MCF 10A (cell line): ENCODE data around the gene ICA1L. TPM values are rescaled to one million over a fixed set of nuclear protein-coding genes. Genes with fewer than 3 reads are reported as not detected.
"Not testable (repeated sequence)": the region's sequence is repeated elsewhere in the genome, so short reads cannot be mapped to it uniquely, and the experiment has no call there.

Source experiments
- BruUV-seq: library from RNA; stranded (reverse); fragments of 400-500 nt; replicated peaks from 2 replicates; lab custom pipeline; 2021; lab: Mats Ljungman, UMichigan
- CTCF ChIA-PET: fragments of 300-600 bp; sonication (Branson Sonifier 250); formaldehyde crosslinking; extraction: SDS; loops from one replicate; lab custom pipeline; 2021; ENCODE audit warnings: antibody characterized with exemption, inconsistent platforms; lab: Yijun Ruan, JAX
- POLR2A ChIA-PET: fragments of 300-600, 350-650 bp; sonication (Branson Sonifier 250); formaldehyde crosslinking; extraction: SDS; loops from one replicate; lab custom pipeline; 2020; ENCODE audit warnings: antibody characterized with exemption, inconsistent platforms; lab: Yijun Ruan, JAX
- DNase-seq: peaks from one replicate; pipeline ENCODE4 v3.0.0-alpha.2; 2018; ENCODE audit not compliant: unreplicated experiment
- H3K27ac Mint-ChIP-seq: one replicate; pipeline ENCODE4 v1.8.0; 2022; ENCODE audit warnings: mild to moderate bottlenecking, low read depth, mixed read lengths; ENCODE audit not compliant: unreplicated experiment
- H3K27me3 Mint-ChIP-seq: one replicate; pipeline ENCODE4 v1.8.0; 2022; ENCODE audit warnings: mixed read lengths; ENCODE audit not compliant: insufficient read depth, unreplicated experiment
- H3K36me3 Mint-ChIP-seq: one replicate; pipeline ENCODE4 v1.8.0; 2022; ENCODE audit warnings: mild to moderate bottlenecking, moderate library complexity, mixed read lengths; ENCODE audit not compliant: insufficient read depth, unreplicated experiment
- H3K4me1 Mint-ChIP-seq: one replicate; pipeline ENCODE4 v1.8.0; 2022; ENCODE audit warnings: mixed read lengths; ENCODE audit not compliant: insufficient read depth, unreplicated experiment
- H3K4me3 Mint-ChIP-seq: one replicate; pipeline ENCODE4 v1.8.0; 2022; ENCODE audit warnings: mild to moderate bottlenecking, moderate library complexity, mixed read lengths; ENCODE audit not compliant: unreplicated experiment
- H3K9me3 Mint-ChIP-seq: one replicate; pipeline ENCODE4 v1.8.0; 2022; ENCODE audit warnings: mixed read lengths; ENCODE audit not compliant: unreplicated experiment
- intact Hi-C: fragments of 100-400 bp; cut with micrococcal nuclease; formaldehyde crosslinking; loops from 2 replicates; pipeline ENCODE4 v1.14.1; 2022
- total RNA-seq: library from RNA; stranded (reverse); gene quantifications from 2 replicates; pipeline ENCODE4 v1.2.3, GENCODE V29; 2022
- TF ChIP-seq, protein P1 (sequence below): fragments of 200-600 bp; IDR thresholded peaks from one replicate; pipeline ENCODE4 v1.8.0; 2022; ENCODE audit warnings: antibody characterized with exemption, mild to moderate bottlenecking; ENCODE audit not compliant: unreplicated experiment

Gene ICA1L
- total RNA-seq, 1 experiment from 2014 or later: 6.5 TPM

DNA sequence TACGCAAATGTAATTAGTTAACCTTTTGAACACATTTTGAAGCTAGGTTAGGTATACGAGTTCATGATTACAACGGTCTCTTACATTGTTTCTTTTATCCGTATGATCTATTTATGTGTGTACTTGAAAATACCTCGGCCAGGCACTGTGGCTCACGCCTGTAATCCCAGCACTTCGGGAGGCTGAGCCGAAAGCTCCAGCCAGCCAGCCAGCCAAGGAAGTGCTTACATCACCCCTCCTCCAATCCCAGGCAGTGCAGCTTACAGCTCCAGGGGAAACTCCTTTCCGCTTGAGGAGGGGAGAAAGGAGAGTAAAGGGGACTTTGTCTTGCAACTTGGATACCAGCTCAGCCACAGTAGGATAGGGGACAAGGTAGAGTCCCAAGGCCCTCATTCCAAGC lies 65.7 kb downstream of the ICA1L start:
- H3K9me3 Mint-ChIP-seq, H3K27me3 Mint-ChIP-seq, H3K27ac Mint-ChIP-seq, DNase-seq, H3K36me3 Mint-ChIP-seq, H3K4me3 Mint-ChIP-seq, BruUV-seq, intact Hi-C loops: not testable (repeated sequence)
- ChIA-PET POLR2A (interaction anchor here (0.6 to 5.2 kb wide), 2 partner anchors 36 to 171 kb away, joined by 4 to 49 read pairs; partner anchors contain the start of gene FAM117B), CTCF (interaction anchor here (0.8 to 2.0 kb wide), 2 partner anchors 51 to 217 kb away, joined by 3 to 5 read pairs; no protein-coding TSS in a partner anchor)
- H3K4me1 Mint-ChIP-seq: peaks cover 35% of the 10 kb centered on the region

DNA sequence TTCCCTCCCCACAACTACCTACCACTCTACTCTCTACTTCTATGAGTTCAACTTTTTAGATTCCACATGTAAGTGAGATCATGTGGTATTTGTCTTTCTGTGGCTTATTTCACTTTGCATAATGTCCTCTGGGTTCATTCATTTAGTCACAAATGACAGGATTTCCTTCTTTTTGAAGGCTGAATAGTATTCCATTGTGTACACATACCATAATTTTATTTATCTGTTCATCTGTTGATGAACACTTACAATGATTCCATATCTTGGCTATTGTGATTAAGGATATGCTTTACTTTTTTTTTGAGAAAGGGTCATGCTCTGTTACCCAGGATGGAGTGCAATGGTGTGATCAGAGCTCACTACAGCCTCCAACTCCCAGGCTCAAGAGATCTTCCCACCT lies 73.6 kb downstream of the ICA1L start:
- TF ChIP-seq, protein P1, sequence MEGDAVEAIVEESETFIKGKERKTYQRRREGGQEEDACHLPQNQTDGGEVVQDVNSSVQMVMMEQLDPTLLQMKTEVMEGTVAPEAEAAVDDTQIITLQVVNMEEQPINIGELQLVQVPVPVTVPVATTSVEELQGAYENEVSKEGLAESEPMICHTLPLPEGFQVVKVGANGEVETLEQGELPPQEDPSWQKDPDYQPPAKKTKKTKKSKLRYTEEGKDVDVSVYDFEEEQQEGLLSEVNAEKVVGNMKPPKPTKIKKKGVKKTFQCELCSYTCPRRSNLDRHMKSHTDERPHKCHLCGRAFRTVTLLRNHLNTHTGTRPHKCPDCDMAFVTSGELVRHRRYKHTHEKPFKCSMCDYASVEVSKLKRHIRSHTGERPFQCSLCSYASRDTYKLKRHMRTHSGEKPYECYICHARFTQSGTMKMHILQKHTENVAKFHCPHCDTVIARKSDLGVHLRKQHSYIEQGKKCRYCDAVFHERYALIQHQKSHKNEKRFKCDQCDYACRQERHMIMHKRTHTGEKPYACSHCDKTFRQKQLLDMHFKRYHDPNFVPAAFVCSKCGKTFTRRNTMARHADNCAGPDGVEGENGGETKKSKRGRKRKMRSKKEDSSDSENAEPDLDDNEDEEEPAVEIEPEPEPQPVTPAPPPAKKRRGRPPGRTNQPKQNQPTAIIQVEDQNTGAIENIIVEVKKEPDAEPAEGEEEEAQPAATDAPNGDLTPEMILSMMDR: no peak
- DNase-seq: no peak
- no peak overlapping the region for H3K27ac Mint-ChIP-seq
- ChIA-PET POLR2A (interaction anchor here (0.6 to 1.5 kb wide), 2 partner anchors 10 to 198 kb away, joined by 3 to 9 read pairs; no protein-coding TSS in a partner anchor), CTCF (interaction anchor here (1.3 kb wide), 1 partner anchor 10 kb away, joined by 5 read pairs; no protein-coding TSS in a partner anchor)
- no peaks in the 10 kb centered on the region for H3K27me3 Mint-ChIP-seq
- H3K9me3 Mint-ChIP-seq: peaks cover 6% of the 10 kb centered on the region
- peaks cover 12% of the 10 kb centered on the region for H3K36me3 Mint-ChIP-seq
- intact Hi-C loops: no loop called here
- H3K4me1 Mint-ChIP-seq: peaks cover 11% of the 10 kb centered on the region
- BruUV-seq: no TSS peak
- H3K4me3 Mint-ChIP-seq: no peak overlapping the region

DNA sequence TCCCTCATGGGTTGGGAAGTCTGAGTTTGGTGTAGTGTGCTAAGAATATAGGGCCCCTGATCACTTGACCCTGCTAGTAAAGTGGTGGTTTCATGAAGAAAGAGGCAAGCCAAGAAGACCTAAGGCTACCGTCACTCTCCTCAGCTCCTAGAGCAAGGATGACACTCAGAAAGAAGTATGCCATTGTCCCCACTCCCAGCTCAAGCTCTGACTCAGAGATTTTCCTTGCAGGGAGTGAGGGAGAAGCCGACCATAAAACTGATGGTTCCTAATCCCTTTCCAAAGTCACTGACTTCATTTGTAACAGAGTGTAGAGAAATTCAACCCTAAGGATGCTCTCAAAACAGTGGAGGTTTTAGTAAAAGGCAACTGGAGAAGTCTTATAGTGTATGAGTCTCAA lies 80.9 kb downstream of the ICA1L start:
- CTCF ChIA-PET: interaction anchor here (0.6 kb wide), 1 partner anchor 962 kb away, joined by 3 read pairs; no protein-coding TSS in a partner anchor
- Mint-ChIP-seq H3K4me1 (no peaks in the 10 kb centered on the region), H3K36me3 (peaks cover 7% of the 10 kb centered on the region), H3K27me3 (no peaks in the 10 kb centered on the region), H3K9me3 (no peaks in the 10 kb centered on the region), H3K27ac (no peak overlapping the region), H3K4me3 (no peak overlapping the region)
- TF ChIP-seq, protein P1: no peak
- intact Hi-C loops: no loop called here
- DNase-seq: no peak
- no TSS peak for BruUV-seq
- POLR2A ChIA-PET: interaction anchor here (0.8 kb wide), 1 partner anchor 156 kb away, joined by 3 read pairs; the partner anchor contains the start of gene FAM117B

DNA sequence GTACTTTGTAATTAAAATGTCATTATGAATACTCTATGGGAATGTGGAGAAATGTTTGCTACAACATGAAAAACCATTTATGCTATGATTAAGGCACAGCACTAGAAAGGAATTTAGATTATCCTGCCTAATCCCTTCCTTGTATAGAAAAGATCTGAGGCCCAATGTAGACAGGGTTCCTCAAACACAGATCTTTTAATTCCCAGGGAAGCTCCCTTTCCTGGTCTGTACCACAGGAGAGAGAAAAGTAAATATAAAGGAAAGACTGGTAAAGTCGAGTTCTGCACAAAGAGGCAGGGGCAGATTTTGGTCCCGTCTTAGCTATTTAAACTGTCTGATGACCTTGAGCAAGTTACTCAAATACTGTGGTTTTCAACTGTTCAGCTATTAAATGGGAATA lies 84.7 kb downstream of the ICA1L start:
- ChIA-PET CTCF (interaction anchor here (0.7 to 1.3 kb wide), 4 partner anchors 10 to 199 kb away, joined by 3 to 5 read pairs (median 4); no protein-coding TSS in a partner anchor), POLR2A (no interaction called here)
- no TSS peak for BruUV-seq
- intact Hi-C loops: no loop called here
- no peaks in the 10 kb centered on the region for H3K27me3 Mint-ChIP-seq
- no peaks in the 10 kb centered on the region for H3K9me3 Mint-ChIP-seq
- no peak for DNase-seq
- H3K27ac Mint-ChIP-seq: no peak overlapping the region
- H3K4me1 Mint-ChIP-seq: no peaks in the 10 kb centered on the region
- TF ChIP-seq, protein P1: no peak
- peaks cover 12% of the 10 kb centered on the region for H3K36me3 Mint-ChIP-seq
- H3K4me3 Mint-ChIP-seq: no peak overlapping the region
